SK-N-SH (cell line): ENCODE data around the gene HSPBAP1. TPM values are rescaled to one million over a fixed set of nuclear protein-coding genes. Genes with fewer than 3 reads are reported as not detected.

Experiments
- CTCF ChIA-PET: fragments of 300-600, 350-600 bp; formaldehyde crosslinking; extraction: SDS; loops from one replicate; lab custom pipeline; 2021; lab: Yijun Ruan, JAX
- POLR2A ChIA-PET: fragments of 350-600 bp; sonication (Branson Sonifier 250); formaldehyde crosslinking; extraction: SDS; loops from one replicate; lab custom pipeline; 2020; ENCODE audit warnings: antibody characterized with exemption, inconsistent platforms; lab: Yijun Ruan, JAX
- DNase-seq: peaks from one replicate; pipeline ENCODE4 v3.0.0; 2012
- H2AFZ ChIP-seq: fragments of 200-600 bp; sonication (generic); 2 replicates; pipeline ENCODE4 v1.8.1; 2016; ENCODE audit warnings: antibody characterized with exemption, mild to moderate bottlenecking, low read depth
- H3F3A ChIP-seq: fragments of 200-600 bp; sonication (generic); replicated peaks from 2 replicates; pipeline ENCODE3; 2016; ENCODE audit warnings: antibody characterized with exemption, mild to moderate bottlenecking; ENCODE audit not compliant: insufficient read depth
- H3K27ac ChIP-seq, 2 experiments: fragments of 200-500 bp in 1 of 2; fragments of 200-600 bp in 1 of 2; sonication (Bioruptor generic) in 1 of 2; sonication (generic), shearing (Covaris generic) in 1 of 2; 2 replicates each; pipeline versions ENCODE4 v1.5.1 to v1.6.1; 2014 to 2016; ENCODE audit warnings: low read depth in 2 of 2, inconsistent platforms in 1 of 2, low read length in 1 of 2, mild to moderate bottlenecking in 1 of 2, mixed read lengths in 1 of 2
- H3K27me3 ChIP-seq: fragments of 200-600 bp; sonication (generic), shearing (Covaris generic); 2 replicates; pipeline ENCODE4 v1.6.1; 2016; ENCODE audit warnings: mixed run types; ENCODE audit not compliant: insufficient read depth
- H3K36me3 ChIP-seq, 2 experiments: fragments of 200-500 bp in 1 of 2; fragments of 200-600 bp in 1 of 2; sonication (Bioruptor generic) in 1 of 2; sonication (generic) in 1 of 2; replicated peaks in 1 of 2; 2 replicates each; pipeline versions ENCODE3 to v1.5.1; 2014 to 2016; ENCODE audit warnings: low read length in 1 of 2, mild to moderate bottlenecking in 1 of 2; ENCODE audit not compliant: insufficient read depth in 2 of 2, control insufficient read depth in 1 of 2
- H3K4me1 ChIP-seq, 2 experiments: fragments of 200-500 bp in 1 of 2; fragments of 200-600 bp in 1 of 2; sonication (Bioruptor generic) in 1 of 2; sonication (generic), shearing (Covaris generic) in 1 of 2; 2 replicates each; pipeline versions ENCODE4 v1.5.1 to v1.6.1; 2014 to 2016; ENCODE audit warnings: low read depth in 1 of 2, low read length in 1 of 2, mixed run types in 1 of 2; ENCODE audit not compliant: insufficient read depth in 2 of 2, control insufficient read depth in 1 of 2
- H3K4me2 ChIP-seq: fragments of 200-600 bp; sonication (generic), shearing (Covaris generic); 2 replicates; pipeline ENCODE4 v1.6.1; 2017; ENCODE audit warnings: mixed run types
- H3K4me3 ChIP-seq, 2 experiments: fragments of 200-500 bp in 1 of 2; fragments of 200-600 bp in 1 of 2; sonication (Bioruptor generic) in 1 of 2; sonication (generic), shearing (Covaris generic) in 1 of 2; 2 replicates each; pipeline versions ENCODE4 v1.5.1 to v1.8.1; 2014 to 2016; ENCODE audit warnings: low read depth in 2 of 2, inconsistent platforms in 1 of 2, low read length in 1 of 2, mild to moderate bottlenecking in 1 of 2, mixed read lengths in 1 of 2, moderate library complexity in 1 of 2
- H3K79me2 ChIP-seq: fragments of 200-600 bp; sonication (generic); 2 replicates; pipeline ENCODE4 v1.8.1; 2017; ENCODE audit warnings: mild to moderate bottlenecking; ENCODE audit not compliant: insufficient read depth
- H3K9ac ChIP-seq: fragments of 200-600 bp; sonication (generic); 2 replicates; pipeline ENCODE4 v1.6.1; 2017; ENCODE audit warnings: mixed run types
- H3K9me2 ChIP-seq: fragments of 200-600 bp; sonication (generic); 2 replicates; pipeline ENCODE4 v1.6.1; 2017; ENCODE audit warnings: mixed run types
- H3K9me3 ChIP-seq: fragments of 200-600 bp; sonication (generic); 2 replicates; pipeline ENCODE4 v1.6.1; 2017; ENCODE audit warnings: mixed run types, mild to moderate bottlenecking, moderate library complexity
- H4K20me1 ChIP-seq: fragments of 200-600 bp; sonication (generic); 2 replicates; pipeline ENCODE4 v1.6.1; 2017; ENCODE audit warnings: mild to moderate bottlenecking, mixed run types; ENCODE audit not compliant: insufficient read depth
- ELF1 ChIP-seq: IDR thresholded peaks from 2 replicates; pipeline ENCODE4 v1.4.0; 2012
- EZH2phosphoT487 ChIP-seq: fragments of 200-600 bp; sonication (generic); IDR thresholded peaks from 2 replicates; pipeline ENCODE4 v1.6.1; 2017; ENCODE audit warnings: low read depth, mixed run types, mild to moderate bottlenecking, antibody characterized with exemption, moderate library complexity, borderline replicate concordance
- FOXJ3 ChIP-seq: sonication (generic); formaldehyde crosslinking; IDR thresholded peaks from 2 replicates; pipeline ENCODE4 v1.5.1; 2020; ENCODE audit warnings: mild to moderate bottlenecking, missing genetic modification reagents
- SIN3A ChIP-seq: IDR thresholded peaks from 2 replicates; pipeline ENCODE4 v1.6.1; 2012; ENCODE audit warnings: low read depth, mild to moderate bottlenecking, low read length, moderate library complexity, borderline replicate concordance
- WGBS: methylation state at CpG from one replicate; pipeline ENCODE4 v1.1.6; 2017; ENCODE audit warnings: low lambda C conversion rate; 5-methylcytosine and 5-hydroxymethylcytosine counted together
- polyA plus RNA-seq, 3 experiments: library from polyadenylated mRNA; depleted of rRNA; stranded (reverse); fragments of >200 nt; gene quantifications; 2 replicates each; pipeline ENCODE4 v1.2.3, GENCODE V29; 2012
- TF ChIP-seq, protein P1 (sequence below): IDR thresholded peaks from 2 replicates; pipeline ENCODE4; 2012
- TF ChIP-seq, protein P2 (sequence below): IDR thresholded peaks from 2 replicates; pipeline ENCODE4 v1.6.1; 2012; ENCODE audit warnings: mild to moderate bottlenecking, low read depth, low read length, moderate library complexity

The HSPBAP1 gene
- polyA plus RNA-seq, 1 of the 3 experiments (the other 2 are of a cell fraction), result 5.1 TPM

DNA sequence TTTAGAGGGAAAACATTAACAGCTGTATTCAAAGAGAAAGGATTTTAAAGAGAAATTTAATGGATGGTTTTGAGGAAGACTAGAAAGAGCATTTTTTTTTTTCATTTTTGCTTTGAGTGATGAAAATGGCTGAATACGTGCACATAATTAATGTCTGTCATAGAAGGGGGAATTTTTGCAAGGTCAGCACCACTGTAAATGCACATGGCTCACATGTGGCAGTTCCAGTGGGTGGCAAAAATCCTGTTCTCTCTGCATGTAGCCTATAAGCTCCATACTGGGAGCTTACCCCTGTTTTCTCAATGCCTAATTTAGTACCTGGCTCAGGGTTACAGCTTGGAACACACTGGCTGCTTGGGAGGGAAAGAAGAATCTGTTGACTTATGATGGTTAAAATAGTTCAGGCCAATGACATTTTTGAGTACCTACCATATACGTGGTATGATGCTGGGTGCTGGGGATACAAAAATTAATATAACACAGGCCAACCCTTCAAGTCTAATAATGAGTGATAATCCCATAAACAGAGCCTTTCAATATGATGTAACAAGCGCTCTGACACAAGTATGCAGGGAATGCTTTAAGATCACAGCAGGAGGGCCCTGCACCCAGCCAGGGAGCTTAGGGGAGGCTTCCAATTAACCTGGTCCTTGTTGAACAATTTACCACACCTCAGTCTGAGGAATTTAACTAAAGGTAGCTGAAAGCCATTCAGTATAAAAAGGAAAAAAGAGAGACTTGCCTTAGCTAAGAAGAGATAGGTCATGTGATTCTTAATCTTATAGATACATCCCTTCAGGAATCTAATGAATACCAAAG lies 33.0 kb downstream of the HSPBAP1 start:
- Histone ChIP-seq H3K79me2 (no peaks in the 10 kb centered on the region), H3K4me2 (no peak overlapping the region), H3K27me3 (no peaks in the 10 kb centered on the region), H2AFZ (no peak overlapping the region), H3K4me1 (no peaks in the 10 kb centered on the region), H3K9me2 (no peaks in the 10 kb centered on the region), H3K27ac (no peak overlapping the region), H3K36me3 (peaks cover 9 to 11% of the 10 kb centered on the region in 2 experiments), H3F3A (peaks cover 4% of the 10 kb centered on the region), H4K20me1 (no peaks in the 10 kb centered on the region), H3K9ac (no peak overlapping the region), H3K4me3 (no peak overlapping the region), H3K9me3 (no peaks in the 10 kb centered on the region)
- no peak for DNase-seq
- 53% methylated on average over 3 of the region's 3 CpGs for WGBS
- ChIA-PET POLR2A (interaction anchor here (0.7 kb wide), 1 partner anchor 1012 kb away, joined by 4 read pairs; no protein-coding TSS in a partner anchor), CTCF (interaction anchor here (0.9 to 1.1 kb wide), 3 partner anchors 9 to 10 kb away, joined by 3 read pairs; no protein-coding TSS in a partner anchor)
- TF ChIP-seq, protein P1, sequence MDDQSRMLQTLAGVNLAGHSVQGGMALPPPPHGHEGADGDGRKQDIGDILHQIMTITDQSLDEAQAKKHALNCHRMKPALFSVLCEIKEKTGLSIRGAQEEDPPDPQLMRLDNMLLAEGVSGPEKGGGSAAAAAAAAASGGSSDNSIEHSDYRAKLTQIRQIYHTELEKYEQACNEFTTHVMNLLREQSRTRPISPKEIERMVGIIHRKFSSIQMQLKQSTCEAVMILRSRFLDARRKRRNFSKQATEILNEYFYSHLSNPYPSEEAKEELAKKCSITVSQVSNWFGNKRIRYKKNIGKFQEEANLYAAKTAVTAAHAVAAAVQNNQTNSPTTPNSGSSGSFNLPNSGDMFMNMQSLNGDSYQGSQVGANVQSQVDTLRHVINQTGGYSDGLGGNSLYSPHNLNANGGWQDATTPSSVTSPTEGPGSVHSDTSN, result peak; percentile 51
- TF ChIP-seq ELF1 (no peak), SIN3A (no peak)

DNA sequence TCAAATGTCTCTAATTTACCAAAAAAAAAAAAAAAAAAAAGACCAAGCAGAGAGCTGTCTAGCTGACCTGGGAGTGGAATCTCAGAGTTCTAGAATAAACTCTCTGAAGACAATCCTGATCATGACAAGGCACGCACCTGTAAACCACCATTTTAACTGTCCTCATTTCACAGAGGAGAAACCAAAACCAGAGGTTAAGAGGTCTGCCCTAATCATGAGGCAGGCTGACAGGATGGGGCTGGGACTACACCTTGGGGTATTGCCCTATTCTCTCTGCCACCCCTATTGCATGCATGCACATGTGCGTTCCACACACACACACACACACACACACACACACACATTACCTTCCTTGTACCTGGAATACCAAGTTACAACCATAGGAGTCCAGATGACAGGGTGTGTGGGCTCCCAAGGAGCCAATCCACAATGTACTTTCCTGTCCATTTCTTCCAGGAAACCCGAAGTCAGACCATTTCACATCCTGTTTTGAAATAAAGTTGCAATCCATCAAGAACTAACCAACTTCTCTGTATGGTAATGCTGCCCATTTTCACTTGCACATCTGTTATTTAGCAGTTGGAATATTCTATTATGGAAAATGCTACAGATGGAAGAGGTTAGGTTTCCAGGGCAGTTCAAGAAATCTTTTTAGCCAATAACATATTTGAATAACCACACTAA lies 34.6 kb downstream of the HSPBAP1 start:
- no peaks in the 10 kb centered on the region for H3K79me2 ChIP-seq
- no peak overlapping the region for H3K9ac ChIP-seq
- H3K9me3 ChIP-seq, result no peaks in the 10 kb centered on the region
- no peak overlapping the region for H2AFZ ChIP-seq
- DNase-seq, result no peak
- H3K27me3 ChIP-seq, result no peaks in the 10 kb centered on the region
- peaks cover 14 to 20% of the 10 kb centered on the region in 2 experiments for H3K36me3 ChIP-seq
- H3K4me1 ChIP-seq, result no peaks in the 10 kb centered on the region
- no peaks in the 10 kb centered on the region for H4K20me1 ChIP-seq
- no peak overlapping the region for H3K4me3 ChIP-seq
- H3K9me2 ChIP-seq, result no peaks in the 10 kb centered on the region
- ChIA-PET CTCF (interaction anchor here (1.1 to 1.3 kb wide), 3 partner anchors 8 to 15 kb away, joined by 3 read pairs; no protein-coding TSS in a partner anchor), POLR2A (no interaction called here)
- no peak overlapping the region for H3K4me2 ChIP-seq
- WGBS, result 89% methylated on average over 2 of the region's 3 CpGs
- H3K27ac ChIP-seq, result no peak overlapping the region
- no peak for TF ChIP-seq FOXJ3 (CRISPR knock-in tag)
- TF ChIP-seq, protein P2, sequence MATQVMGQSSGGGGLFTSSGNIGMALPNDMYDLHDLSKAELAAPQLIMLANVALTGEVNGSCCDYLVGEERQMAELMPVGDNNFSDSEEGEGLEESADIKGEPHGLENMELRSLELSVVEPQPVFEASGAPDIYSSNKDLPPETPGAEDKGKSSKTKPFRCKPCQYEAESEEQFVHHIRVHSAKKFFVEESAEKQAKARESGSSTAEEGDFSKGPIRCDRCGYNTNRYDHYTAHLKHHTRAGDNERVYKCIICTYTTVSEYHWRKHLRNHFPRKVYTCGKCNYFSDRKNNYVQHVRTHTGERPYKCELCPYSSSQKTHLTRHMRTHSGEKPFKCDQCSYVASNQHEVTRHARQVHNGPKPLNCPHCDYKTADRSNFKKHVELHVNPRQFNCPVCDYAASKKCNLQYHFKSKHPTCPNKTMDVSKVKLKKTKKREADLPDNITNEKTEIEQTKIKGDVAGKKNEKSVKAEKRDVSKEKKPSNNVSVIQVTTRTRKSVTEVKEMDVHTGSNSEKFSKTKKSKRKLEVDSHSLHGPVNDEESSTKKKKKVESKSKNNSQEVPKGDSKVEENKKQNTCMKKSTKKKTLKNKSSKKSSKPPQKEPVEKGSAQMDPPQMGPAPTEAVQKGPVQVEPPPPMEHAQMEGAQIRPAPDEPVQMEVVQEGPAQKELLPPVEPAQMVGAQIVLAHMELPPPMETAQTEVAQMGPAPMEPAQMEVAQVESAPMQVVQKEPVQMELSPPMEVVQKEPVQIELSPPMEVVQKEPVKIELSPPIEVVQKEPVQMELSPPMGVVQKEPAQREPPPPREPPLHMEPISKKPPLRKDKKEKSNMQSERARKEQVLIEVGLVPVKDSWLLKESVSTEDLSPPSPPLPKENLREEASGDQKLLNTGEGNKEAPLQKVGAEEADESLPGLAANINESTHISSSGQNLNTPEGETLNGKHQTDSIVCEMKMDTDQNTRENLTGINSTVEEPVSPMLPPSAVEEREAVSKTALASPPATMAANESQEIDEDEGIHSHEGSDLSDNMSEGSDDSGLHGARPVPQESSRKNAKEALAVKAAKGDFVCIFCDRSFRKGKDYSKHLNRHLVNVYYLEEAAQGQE, result no peak
- no peak for TF ChIP-seq EZH2phosphoT487
- H3F3A ChIP-seq, result peaks cover 4% of the 10 kb centered on the region
